GM20000 (cell line): ENCODE measurements around the gene TMED4.
"Not testable (repeated sequence)": the region's sequence is repeated elsewhere in the genome, so short reads cannot be mapped to it uniquely, and the experiment has no call there.

Source experiments
- DNase-seq: peaks from one replicate; pipeline ENCODE4 v3.0.0; 2012; ENCODE audit warnings: low spot score
- TF ChIP-seq, protein P1 (sequence below): IDR thresholded peaks from 2 replicates; pipeline ENCODE4 v1.5.1; 2012; ENCODE audit warnings: mild to moderate bottlenecking, control low read depth; ENCODE audit errors: extremely low read depth, missing control alignments

TMED4 gene

GRCh38 chr7:44559485-44559884 lies 22.5 kb downstream of the TMED4 start:
- TF ChIP-seq, protein P1, sequence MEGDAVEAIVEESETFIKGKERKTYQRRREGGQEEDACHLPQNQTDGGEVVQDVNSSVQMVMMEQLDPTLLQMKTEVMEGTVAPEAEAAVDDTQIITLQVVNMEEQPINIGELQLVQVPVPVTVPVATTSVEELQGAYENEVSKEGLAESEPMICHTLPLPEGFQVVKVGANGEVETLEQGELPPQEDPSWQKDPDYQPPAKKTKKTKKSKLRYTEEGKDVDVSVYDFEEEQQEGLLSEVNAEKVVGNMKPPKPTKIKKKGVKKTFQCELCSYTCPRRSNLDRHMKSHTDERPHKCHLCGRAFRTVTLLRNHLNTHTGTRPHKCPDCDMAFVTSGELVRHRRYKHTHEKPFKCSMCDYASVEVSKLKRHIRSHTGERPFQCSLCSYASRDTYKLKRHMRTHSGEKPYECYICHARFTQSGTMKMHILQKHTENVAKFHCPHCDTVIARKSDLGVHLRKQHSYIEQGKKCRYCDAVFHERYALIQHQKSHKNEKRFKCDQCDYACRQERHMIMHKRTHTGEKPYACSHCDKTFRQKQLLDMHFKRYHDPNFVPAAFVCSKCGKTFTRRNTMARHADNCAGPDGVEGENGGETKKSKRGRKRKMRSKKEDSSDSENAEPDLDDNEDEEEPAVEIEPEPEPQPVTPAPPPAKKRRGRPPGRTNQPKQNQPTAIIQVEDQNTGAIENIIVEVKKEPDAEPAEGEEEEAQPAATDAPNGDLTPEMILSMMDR: no peak

DNA sequence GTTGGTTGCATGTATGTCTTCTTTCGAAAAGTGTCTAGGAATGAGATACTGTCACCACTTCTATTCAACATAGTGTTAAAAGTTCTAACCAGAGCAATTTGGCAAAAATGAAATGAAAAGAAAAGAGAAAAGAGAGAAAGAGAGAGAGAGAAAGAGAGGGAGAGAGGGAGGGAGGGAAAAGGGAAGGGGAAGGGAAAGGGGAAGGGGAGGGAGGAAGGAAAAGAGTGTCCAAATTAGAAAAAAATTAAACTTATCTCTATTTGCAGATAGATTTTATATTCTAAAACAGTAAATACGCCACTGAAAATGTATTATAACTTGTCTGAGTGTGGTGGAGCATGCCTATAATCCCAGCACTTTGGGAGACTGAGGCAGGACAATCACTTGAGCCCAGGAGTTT lies 24.5 kb downstream of the TMED4 start:
- DNase-seq: no peak
- TF ChIP-seq, protein P1: no peak

More at GRCh38 chr7:44559485-44559884, 22.5 kb downstream of the TMED4 start:
- DNase-seq: no peak

DNA sequence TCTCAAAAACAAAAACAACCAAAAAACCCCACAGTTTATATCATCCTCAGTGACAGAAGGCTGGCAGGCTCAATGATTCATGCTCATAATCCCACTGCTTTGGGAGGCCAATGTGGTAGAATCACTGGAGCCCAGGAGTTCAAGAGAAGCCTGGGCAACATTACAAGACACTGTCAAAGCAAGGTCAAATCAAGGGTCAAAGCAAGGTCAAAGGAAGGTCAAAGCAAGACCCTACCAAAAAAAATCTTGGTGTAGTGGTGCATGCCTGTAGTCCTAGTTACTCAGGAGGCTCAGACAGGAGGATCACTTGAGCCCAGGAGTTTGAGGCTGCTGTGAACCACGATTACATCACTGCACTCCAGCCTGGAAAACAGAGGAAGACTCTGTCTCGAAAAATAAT lies 26.7 kb downstream of the TMED4 start:
- TF ChIP-seq, protein P1: no peak
- DNase-seq: no peak

DNA sequence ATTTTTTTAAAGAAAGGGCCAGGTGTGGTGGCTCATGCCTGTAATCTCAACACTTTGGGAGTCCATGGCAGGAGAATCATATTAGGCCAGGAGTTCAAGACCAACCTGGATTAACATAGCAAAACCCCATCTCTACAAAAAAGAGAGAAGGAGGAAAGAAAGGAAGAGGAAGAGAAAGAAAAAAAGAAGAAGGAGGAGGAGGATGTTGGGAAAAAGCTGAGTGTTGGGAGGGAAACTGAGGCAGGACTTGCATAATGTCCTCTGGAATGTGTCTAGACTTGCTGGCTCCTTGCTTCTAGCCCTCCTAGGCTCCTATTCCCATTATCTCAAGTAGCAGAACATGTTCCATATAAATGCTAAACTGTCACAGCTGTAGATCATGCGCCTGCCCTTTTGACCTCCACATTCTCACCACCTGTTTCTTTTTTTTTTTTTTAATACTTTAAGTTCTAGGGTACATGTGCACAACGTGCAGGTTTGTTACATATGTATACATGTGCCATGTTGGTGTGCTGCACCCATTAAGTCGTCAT lies 29.5 kb downstream of the TMED4 start:
- not testable (repeated sequence) for DNase-seq

GRCh38 chr7:44549457-44549856 lies 32.6 kb downstream of the TMED4 start:
- TF ChIP-seq, protein P1: no peak
- DNase-seq: no peak

DNA sequence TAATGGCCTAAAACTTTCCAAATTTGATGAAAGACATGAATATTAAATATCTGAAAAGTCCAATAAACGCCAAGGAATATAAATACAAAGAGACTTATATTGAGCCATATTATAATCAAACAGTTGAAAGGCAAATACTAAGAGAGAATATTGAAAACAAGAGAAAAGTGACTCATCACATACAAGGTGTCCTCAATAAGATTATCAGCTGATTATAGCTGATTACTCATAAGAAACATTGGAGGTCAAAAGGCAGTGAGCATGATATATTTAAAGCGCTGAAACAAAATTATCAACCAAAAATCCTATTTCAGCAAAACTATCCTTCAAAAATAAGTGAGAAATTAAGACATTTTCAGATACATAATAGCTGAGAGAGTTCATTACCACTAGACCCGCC lies 33.1 kb downstream of the TMED4 start:
- TF ChIP-seq, protein P1: no peak
- no peak for DNase-seq

GRCh38 chr7:44547536-44548231 lies 34.3 kb downstream of the TMED4 start:
- TF ChIP-seq, protein P1: no peak
- no peak for DNase-seq

- no peak for DNase-seq
- TF ChIP-seq, protein P1: no peak
Measured at GRCh38 chr7:44541876-44542610, 40.0 kb downstream of the TMED4 start.
